Keratinocyte (primary cell): ENCODE data around the gene ANO2. TPM values are rescaled to one million over a fixed set of nuclear protein-coding genes. Genes with fewer than 3 reads are reported as not detected.

ENCODE experiments used
- DNase-seq: peaks from one replicate; pipeline ENCODE4 v3.0.0-alpha.2; 2011; ENCODE audit warnings: low read depth, missing footprints, low spot score
- FAIRE-seq: peaks from 2 replicates; lab custom pipeline; 2011; peaks lifted over from hg19 to GRCh38; lab: Jason Lieb, UNC
- H2AFZ ChIP-seq: 2 replicates; pipeline ENCODE4 v1.6.0; 2012; ENCODE audit warnings: low read length, control low read depth, inconsistent platforms; ENCODE audit not compliant: control insufficient read depth
- H3K27ac ChIP-seq: 2 replicates; pipeline ENCODE4 v1.5.1; 2011; ENCODE audit warnings: low read length; ENCODE audit not compliant: control insufficient read depth, insufficient read depth
- H3K27me3 ChIP-seq: 3 replicates; pipeline ENCODE4 v1.6.0; 2011; ENCODE audit warnings: low read length; ENCODE audit not compliant: control insufficient read depth, insufficient read depth; ENCODE audit errors: extremely low read depth
- H3K36me3 ChIP-seq, 2 experiments: 2 replicates in 1 of 2; 3 replicates in 1 of 2; pipeline ENCODE4 v1.5.1; 2011; ENCODE audit warnings: low read length in 2 of 2, mild to moderate bottlenecking in 1 of 2; ENCODE audit not compliant: control insufficient read depth in 2 of 2, insufficient read depth in 2 of 2; ENCODE audit errors: extremely low read depth in 1 of 2
- H3K4me1 ChIP-seq: 3 replicates; pipeline ENCODE4 v1.5.1; 2011; ENCODE audit warnings: low read length; ENCODE audit not compliant: control insufficient read depth, insufficient read depth; ENCODE audit errors: extremely low read depth
- H3K4me2 ChIP-seq: 3 replicates; pipeline ENCODE4 v1.6.0; 2011; ENCODE audit warnings: low read depth, low read length; ENCODE audit not compliant: control insufficient read depth, insufficient read depth; ENCODE audit errors: extremely low read depth
- H3K4me3 ChIP-seq, 3 experiments: fragments of 200-600 bp in 1 of 3; sonication (generic) in 1 of 3; 2 replicates in 2 of 3; 3 replicates in 1 of 3; pipeline ENCODE4 v1.5.1; 2011 to 2016; ENCODE audit warnings: low read length in 3 of 3, mild to moderate bottlenecking in 3 of 3, control low read depth in 2 of 3, inconsistent platforms in 1 of 3, low read depth in 1 of 3, mixed read lengths in 1 of 3, mixed run types in 1 of 3, moderate library complexity in 1 of 3; ENCODE audit not compliant: control insufficient read depth in 2 of 3, insufficient read depth in 2 of 3; ENCODE audit errors: extremely low read depth in 1 of 3
- H3K79me2 ChIP-seq: 2 replicates; pipeline ENCODE4 v1.6.0; 2012; ENCODE audit warnings: low read length; ENCODE audit not compliant: control insufficient read depth, insufficient read depth
- H3K9ac ChIP-seq: 3 replicates; pipeline ENCODE4 v1.6.0; 2011; ENCODE audit warnings: low read length; ENCODE audit not compliant: control insufficient read depth, insufficient read depth; ENCODE audit errors: extremely low read depth
- H3K9me1 ChIP-seq: 3 replicates; pipeline ENCODE4 v1.6.0; 2011; ENCODE audit warnings: low read length; ENCODE audit not compliant: control insufficient read depth, insufficient read depth; ENCODE audit errors: extremely low read depth
- H3K9me3 ChIP-seq: 2 replicates; pipeline ENCODE4 v1.5.1; 2012; ENCODE audit warnings: low read depth, low read length; ENCODE audit not compliant: control insufficient read depth
- H4K20me1 ChIP-seq: 3 replicates; pipeline ENCODE4 v1.6.0; 2011; ENCODE audit warnings: low read length; ENCODE audit not compliant: control insufficient read depth, insufficient read depth; ENCODE audit errors: extremely low read depth
- EZH2 ChIP-seq: IDR thresholded peaks from one replicate; pipeline ENCODE4 v1.6.1; 2012; ENCODE audit warnings: inconsistent platforms, mild to moderate bottlenecking, low read length, moderate library complexity
- dilution Hi-C: fragments of 300-500 bp; cut with MboI; formaldehyde crosslinking; loops from one replicate; pipeline ENCODE4 v1.7.0; 2020; ENCODE audit warnings: low sequenced_read_pairs; ENCODE audit not compliant: extremely low pct_ligation_motif_present
- polyA plus RNA-seq, 5 experiments: library from polyadenylated mRNA; depleted of rRNA in 3 of 5; stranded (reverse) in 3 of 5; stranded (forward) in 1 of 5; unstranded in 1 of 5; fragments of >200 nt; gene quantifications; 1 replicate in 1 of 5; 2 replicates in 3 of 5; 3 replicates in 1 of 5; pipeline versions ENCODE4 v1.2.1 to v1.2.3, GENCODE V29; 2011 to 2012; ENCODE audit warnings: missing spikeins in 2 of 5, low read depth in 1 of 5, low replicate concordance in 1 of 5
- TF ChIP-seq, protein P1 (sequence below), 3 experiments: IDR thresholded peaks in 1 of 3; conservative IDR thresholded peaks in 1 of 3; optimal IDR thresholded peaks in 1 of 3; 2 replicates in 2 of 3; 3 replicates in 1 of 3; pipeline versions ENCODE3 to v1.5.1; 2011; ENCODE audit warnings: low read length in 3 of 3, mild to moderate bottlenecking in 3 of 3, moderate library complexity in 2 of 3, control low read depth in 1 of 3, inconsistent platforms in 1 of 3; ENCODE audit not compliant: insufficient read depth in 2 of 3; ENCODE audit errors: extremely low read depth in 1 of 3

ANO2 gene
- polyA plus RNA-seq, 1 donor (not counting 4 experiments of a cell fraction or from before 2014, with no cell fraction given), result 0.14 TPM

DNA sequence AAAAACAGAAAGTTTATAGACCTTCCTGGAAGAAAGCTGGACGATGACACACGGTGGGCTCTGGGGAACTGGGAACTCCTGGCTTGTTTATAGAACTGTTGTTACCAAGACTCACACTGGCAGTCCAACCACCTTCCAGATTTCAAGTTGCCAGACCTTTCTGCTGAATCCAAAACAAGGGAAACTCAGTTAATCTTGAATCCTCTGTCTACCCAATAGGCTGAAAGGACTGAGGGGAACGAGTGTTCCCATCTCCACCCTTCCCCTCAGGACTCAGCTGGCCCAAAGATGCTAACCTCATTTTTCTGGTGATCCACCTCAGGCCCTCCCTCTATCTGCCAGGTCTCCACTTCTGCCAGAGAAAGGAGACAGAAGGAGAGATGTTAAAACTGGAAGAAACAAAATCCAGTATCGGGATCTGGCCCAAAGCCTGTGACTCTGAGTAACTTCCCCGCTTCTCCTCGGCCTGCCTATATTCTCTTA is 231.4 kb downstream of the ANO2 start:
- Histone ChIP-seq H3K27me3 (no peaks in the 10 kb centered on the region), H4K20me1 (no peaks in the 10 kb centered on the region), H3K9me1 (no peaks in the 10 kb centered on the region), H3K4me2 (no peak overlapping the region), H3K4me3 (no peak overlapping the region), H3K36me3 (no peaks in the 10 kb centered on the region), H3K4me1 (no peaks in the 10 kb centered on the region), H3K9me3 (no peaks in the 10 kb centered on the region), H3K9ac (no peak overlapping the region), H3K27ac (no peak overlapping the region), H2AFZ (no peak overlapping the region), H3K79me2 (no peaks in the 10 kb centered on the region)
- no peak for FAIRE-seq
- dilution Hi-C loops, result no loop called here
- TF ChIP-seq, protein P1, sequence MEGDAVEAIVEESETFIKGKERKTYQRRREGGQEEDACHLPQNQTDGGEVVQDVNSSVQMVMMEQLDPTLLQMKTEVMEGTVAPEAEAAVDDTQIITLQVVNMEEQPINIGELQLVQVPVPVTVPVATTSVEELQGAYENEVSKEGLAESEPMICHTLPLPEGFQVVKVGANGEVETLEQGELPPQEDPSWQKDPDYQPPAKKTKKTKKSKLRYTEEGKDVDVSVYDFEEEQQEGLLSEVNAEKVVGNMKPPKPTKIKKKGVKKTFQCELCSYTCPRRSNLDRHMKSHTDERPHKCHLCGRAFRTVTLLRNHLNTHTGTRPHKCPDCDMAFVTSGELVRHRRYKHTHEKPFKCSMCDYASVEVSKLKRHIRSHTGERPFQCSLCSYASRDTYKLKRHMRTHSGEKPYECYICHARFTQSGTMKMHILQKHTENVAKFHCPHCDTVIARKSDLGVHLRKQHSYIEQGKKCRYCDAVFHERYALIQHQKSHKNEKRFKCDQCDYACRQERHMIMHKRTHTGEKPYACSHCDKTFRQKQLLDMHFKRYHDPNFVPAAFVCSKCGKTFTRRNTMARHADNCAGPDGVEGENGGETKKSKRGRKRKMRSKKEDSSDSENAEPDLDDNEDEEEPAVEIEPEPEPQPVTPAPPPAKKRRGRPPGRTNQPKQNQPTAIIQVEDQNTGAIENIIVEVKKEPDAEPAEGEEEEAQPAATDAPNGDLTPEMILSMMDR (optimal IDR thresholded peaks at IDR 0.05 in 1 of 3, IDR thresholded peaks at IDR 0.05 in 1 of 3, conservative IDR thresholded peaks at IDR 0.05 in 1 of 3; ENCODE audit: extremely low read depth in 1 of 3, insufficient read depth in 2 of 3, low read length in 3 of 3), result no peak
- TF ChIP-seq EZH2, result no peak
- no peak for DNase-seq

DNA sequence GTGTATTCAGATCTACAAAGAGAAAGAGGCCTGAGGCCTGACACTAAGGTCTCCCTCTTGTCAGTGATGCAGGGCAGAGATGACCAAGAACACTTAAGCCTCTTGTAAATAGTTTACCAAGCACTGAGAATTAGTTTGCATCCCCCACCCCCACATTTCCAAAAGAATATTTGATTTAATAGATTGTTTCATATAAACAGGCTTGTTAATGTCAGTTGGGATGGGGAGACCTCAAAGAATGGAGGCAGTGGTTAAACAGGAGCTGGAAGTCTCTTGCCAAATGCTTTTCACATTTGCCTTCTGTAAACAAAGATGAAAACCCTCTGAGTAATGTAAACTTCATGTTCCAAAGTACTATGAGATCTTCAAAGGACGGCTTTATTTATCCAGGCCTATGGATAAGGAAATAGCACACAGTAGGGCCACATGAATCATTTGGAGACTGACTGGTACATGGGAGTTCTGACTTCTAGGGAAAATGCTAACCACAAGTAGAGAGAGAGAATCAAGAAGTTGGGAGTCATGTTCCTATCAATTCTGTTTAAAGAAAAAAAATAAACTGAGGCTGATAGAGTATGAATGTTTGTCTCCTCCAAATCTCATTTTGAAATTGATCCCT is 234.7 kb downstream of the ANO2 start:
- Histone ChIP-seq H3K4me1 (no peaks in the 10 kb centered on the region), H3K9me1 (no peaks in the 10 kb centered on the region)

More for the DNA sequence above, 234.7 kb downstream of the ANO2 start:
- Histone ChIP-seq H2AFZ (no peak overlapping the region), H3K27me3 (no peaks in the 10 kb centered on the region), H3K4me2 (no peak overlapping the region), H3K27ac (no peak overlapping the region), H4K20me1 (no peaks in the 10 kb centered on the region), H3K36me3 (no peaks in the 10 kb centered on the region), H3K79me2 (no peaks in the 10 kb centered on the region), H3K9me3 (no peaks in the 10 kb centered on the region), H3K4me3 (no peak overlapping the region), H3K9ac (no peak overlapping the region)
- no peak for DNase-seq
- TF ChIP-seq, protein P1 (optimal IDR thresholded peaks at IDR 0.05 in 1 of 3, IDR thresholded peaks at IDR 0.05 in 1 of 3, conservative IDR thresholded peaks at IDR 0.05 in 1 of 3; ENCODE audit: extremely low read depth in 1 of 3, insufficient read depth in 2 of 3, low read length in 3 of 3), result no peak
- no peak for FAIRE-seq
- dilution Hi-C loops, result no loop called here
